Myocyte (in vitro differentiated cells): Measurements from ENCODE around the gene OR4D6. TPM values are rescaled to one million over a fixed set of nuclear protein-coding genes. Genes with fewer than 3 reads are reported as not detected.
"Not testable (repeated sequence)": the region's sequence is repeated elsewhere in the genome, so short reads cannot be mapped to it uniquely, and the experiment has no call there.

Source experiments
- DNase-seq: peaks from one replicate; pipeline ENCODE4 v3.0.0-alpha.2; 2012; ENCODE audit warnings: low read depth
- polyA plus RNA-seq: library from polyadenylated mRNA; unstranded; fragments of >200 nt; gene quantifications from one replicate; pipeline ENCODE4 v1.2.1, GENCODE V29; 2012; ENCODE audit warnings: missing spikeins
- total RNA-seq: library from RNA; depleted of rRNA; stranded (reverse); fragments of >200 nt; gene quantifications from 2 replicates; pipeline ENCODE4 v1.2.3, GENCODE V29; 2014

The OR4D6 gene
- not detected in 2 replicates for total RNA-seq
- not detected for polyA plus RNA-seq

DNA sequence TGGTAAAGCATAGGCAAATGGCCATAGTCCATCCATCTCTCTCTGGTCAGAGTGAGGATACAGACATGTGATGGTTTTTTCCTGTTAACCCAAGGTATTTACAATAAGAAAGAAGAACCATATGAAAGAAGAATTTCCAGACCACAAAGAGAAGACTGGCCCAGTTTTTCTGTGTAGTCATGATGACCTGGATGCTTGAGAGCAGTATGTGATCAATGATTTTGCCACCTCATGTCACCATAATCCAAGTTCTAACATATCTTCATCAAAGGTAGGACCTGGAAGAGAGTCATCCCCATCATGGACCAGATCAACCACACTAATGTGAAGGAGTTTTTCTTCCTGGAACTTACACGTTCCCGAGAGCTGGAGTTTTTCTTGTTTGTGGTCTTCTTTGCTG lies at the start of gene OR4D6:
Gene OR4D6, plus strand, starts transcription at position 301 of the 400 bp plus-strand sequence. Its CDS starts 0 bp downstream, at position 301.
- no peak for DNase-seq

DNA sequence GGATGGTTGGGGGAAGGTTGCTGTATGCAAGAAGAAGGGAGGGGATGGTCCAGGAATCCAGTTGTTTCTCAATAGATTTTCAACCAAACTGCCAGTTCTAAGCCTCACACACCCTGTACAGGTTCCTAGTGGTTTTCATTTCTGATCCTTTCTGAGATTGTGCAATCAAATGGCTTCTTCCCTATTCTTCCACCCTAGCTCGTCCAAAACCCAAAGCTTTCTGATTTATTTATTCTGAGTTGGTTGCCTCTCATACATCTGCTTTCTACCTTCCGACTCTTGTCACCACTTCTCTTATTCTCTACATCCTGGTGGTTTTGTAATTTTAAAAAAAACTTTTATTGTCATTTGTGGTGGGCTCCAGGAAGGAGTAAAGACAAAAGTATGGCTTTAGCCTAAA lies 43.1 kb upstream of the OR4D6 start:
- DNase-seq, result no peak

DNA sequence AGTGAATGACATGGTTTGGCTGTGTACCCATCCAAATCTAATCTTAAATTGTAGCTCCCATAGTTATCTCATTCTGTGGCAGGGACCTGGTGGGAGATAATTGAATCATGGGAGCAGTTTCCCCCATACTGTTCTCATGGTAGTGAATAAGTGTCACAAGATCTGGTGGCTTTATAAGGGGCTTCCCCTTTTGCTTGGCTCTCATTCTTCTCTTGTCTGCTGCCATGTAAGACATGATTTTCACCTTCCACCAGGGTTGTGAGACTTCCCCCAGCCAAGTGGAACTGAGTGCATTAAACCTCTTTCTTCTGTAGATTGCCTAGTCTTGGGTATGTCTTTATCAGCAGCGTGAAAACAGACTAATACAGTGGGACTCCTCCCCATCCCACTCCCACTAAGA lies 41.6 kb upstream of the OR4D6 start:
- DNase-seq, result no peak

DNA sequence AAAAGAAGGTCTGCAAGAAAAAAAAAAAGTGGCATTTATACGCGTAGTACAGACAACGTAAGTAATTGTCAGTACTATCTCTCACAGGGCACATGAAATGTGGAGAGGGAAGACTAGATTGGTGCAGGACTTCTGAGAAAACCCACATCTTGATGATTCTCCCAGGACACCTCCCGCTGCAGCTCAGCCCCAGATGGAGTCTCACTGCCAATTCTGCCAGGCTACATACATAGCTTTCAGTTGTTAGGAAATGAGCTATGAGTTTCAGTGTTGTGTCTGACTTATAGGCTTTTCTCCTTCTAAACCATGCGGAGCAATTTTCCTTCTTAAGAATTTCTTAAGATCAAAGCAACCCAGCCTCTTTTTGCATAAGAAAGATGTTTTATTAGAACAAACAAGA lies 40.1 kb upstream of the OR4D6 start:
- DNase-seq, result peak; percentile 4

DNA sequence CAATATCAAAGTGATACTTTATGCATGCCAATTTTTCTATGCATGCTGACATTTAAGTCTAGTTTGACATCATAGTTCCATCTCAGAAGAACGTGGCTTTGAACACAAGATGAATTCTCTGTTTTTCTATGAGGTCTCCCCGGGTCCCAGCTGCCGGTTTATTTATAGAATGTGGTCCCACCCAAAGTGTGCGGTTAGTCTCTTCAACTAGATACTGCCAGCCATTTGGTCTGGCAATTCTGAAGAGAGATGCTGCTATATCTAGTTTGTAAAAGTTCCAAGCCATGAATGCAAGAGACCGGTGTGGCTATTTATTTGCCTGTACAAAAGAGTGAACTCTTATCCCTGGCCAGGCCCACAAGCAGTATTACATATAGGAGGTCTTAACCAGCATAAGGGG lies 39.7 kb upstream of the OR4D6 start:
- peak; percentile 77 for DNase-seq

DNA sequence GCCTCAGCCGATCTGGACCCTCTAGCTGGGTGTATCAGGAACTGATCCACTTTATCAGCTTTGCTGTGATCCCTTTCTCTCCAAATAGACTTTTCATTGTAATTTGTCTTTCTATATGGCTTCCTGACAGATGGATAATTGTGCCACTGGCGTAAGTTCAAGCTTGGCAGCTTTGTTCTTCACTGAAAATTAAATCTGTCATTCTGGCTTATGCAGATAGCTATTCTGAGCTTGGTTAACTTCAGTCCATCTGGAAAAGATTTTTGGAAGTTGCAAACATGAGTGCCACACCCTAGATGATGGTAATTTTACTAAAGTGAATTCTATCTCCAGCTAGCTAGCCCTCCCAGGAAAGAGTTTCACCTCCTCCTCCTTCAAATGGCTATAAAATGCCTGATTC lies 38.6 kb upstream of the OR4D6 start:
- DNase-seq, result peak; percentile 5

DNA sequence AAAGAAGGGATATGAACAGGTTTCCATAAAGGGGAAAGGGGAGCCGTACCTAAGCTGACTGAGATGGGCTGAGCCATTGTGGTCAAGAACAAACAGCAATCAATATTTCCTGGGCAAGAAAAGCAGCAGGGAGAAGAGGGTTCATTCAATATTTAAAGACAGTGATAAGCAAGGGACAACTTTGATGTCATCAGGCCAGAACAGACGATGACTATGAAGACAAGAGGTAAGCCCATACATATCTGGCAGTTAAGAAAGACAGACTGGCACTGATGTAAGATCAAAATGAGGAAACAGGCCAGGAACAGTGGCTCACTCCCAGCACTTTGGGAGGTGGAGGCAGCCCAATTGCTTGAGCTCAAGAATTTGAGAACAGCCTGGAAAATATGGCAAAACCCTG lies 32.9 kb upstream of the OR4D6 start:
- no peak for DNase-seq

DNA sequence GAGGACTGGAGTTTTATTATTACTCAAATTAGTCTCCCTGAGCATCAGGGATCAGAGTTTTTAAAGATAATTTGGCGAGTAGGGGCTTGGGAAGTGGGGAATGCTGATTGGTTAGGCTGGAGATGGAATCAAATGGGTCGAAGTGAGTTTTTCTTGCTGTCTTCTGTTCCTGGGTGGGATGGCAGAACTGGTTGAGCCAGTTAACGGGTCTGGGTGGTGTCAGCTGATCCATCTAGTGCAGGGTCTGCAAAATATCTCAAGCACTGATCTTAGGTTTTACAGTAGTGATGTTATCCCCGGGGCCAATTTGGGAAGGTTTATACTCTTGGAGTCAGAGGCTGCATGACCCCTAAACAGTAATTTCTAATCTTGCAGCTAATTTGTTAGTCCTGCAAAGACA lies 31.6 kb upstream of the OR4D6 start:
- DNase-seq, result no peak

DNA sequence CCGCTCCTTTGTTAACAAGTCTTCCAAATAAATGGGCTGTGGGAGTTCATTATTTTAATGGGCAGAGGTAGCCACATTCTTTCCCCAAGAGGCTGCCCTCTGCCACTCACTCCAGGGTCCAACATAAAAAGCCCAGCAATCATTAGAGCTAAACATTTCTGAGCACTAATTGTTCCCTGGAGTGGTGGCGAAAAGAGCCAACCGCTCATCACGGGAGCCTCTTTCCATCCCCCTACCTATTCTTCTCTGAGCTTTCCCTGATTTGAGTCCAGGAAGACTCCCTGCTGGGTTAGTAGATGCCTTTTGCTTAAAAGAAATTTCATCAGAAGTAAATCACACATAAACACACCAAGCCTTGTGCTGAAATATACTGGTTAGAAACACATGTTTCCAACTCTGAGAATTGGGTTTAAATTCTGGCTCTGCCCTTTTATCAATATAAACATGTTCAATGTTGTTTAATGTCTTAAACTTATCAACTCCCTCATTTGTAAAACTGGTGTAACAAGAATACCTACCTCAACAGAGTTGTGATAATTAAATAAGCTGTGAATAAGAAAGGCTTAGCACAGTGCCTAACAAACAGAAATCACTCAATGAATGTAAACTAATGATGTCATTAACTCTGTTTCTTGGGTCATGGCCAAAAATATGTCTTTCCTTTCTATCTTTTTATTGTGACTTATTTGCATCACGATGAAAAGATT lies 30.2 kb upstream of the OR4D6 start, which contains the start of gene OR5A2:
Gene OR5A2, minus strand, starts transcription at position 53 of the 707 bp plus-strand sequence. CDS start 3,460 bp downstream, outside the sequence.
- no peak for DNase-seq

DNA sequence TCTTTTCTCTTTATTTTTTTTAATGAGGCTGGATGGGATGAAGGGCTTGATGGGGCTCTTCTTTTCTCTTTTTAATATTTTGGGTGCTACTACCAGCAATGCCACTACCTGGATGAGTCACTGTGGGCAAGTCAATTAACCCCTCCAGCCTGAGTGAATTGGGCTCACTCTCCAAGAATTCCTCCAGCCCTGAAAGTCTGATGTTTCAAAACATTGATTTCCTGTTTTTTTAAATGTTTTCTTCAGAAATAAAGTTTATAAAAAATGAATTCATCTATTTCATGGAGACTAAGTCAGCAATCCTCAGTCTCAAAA lies 29.7 kb upstream of the OR4D6 start:
- no peak for DNase-seq

DNA sequence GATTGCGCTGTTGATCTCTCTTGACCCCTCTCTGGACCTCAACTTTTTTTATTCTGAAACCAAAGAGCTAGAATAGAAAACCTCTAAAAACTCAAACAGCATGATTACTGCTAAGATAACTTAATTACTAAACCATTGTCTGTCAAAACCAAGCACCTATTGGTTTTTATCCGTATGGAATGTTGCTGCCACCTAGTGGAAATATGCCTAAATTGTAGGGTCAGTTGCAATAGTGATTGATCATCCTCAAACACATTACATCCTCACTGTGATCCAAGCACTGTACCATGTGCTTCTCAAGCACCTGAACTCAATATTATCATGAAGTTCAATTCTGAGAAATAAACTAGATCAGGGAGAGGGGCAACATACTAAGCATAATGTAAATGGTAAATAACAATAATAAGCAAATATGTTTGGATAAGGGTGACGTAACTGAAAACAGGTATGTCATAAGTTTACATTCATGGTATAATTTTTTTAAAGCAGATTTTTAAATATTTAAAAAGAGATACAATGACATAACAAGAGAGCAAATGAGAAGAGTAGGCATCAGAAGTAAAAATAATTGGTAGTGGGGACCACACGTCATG lies 26.7 kb upstream of the OR4D6 start:
- peak; percentile 52 for DNase-seq

DNA sequence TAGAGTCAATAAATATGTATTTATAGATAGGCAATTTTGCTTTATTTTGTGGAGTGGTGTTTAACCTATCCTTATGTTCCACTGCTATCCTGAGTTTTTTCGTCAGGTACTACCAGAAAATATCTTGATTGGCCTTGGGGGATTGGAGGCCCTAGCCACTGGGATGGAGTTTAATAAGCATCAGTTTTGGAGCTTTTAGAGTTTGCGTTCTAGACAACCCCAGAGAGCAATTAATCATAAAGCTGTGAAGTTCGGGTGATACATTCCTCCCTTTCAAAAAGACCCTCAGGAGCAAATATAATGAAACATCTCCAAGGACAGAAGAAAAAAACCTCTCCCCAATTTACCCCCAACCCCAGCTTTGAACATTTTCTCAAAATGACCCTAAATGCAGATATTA lies 20.6 kb upstream of the OR4D6 start, which contains the start of gene OR5A1:
Gene OR5A1, plus strand, starts transcription at position 301 of the 400 bp plus-strand sequence. CDS start 6,700 bp downstream, outside the sequence.
- no peak for DNase-seq

DNA sequence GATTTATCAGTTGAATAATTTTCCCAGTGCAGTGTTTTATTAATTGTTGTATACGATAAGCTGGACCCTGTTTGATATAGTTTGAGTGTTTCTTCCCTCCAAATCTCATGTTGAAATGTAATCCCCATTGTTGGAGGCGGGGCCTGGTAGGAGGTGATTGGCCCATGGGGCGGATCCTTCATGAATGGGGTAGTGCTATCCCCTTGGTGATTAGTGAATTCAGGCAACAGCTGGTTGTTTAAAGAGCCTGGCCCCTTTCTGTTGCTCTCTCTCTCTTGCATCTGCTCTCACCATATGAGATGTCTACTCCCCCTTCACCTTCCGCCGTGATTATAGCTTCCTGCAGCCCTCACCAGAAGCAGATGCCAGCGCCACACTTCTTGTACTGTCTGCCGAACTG lies 19.0 kb upstream of the OR4D6 start:
- DNase-seq, result no peak

DNA sequence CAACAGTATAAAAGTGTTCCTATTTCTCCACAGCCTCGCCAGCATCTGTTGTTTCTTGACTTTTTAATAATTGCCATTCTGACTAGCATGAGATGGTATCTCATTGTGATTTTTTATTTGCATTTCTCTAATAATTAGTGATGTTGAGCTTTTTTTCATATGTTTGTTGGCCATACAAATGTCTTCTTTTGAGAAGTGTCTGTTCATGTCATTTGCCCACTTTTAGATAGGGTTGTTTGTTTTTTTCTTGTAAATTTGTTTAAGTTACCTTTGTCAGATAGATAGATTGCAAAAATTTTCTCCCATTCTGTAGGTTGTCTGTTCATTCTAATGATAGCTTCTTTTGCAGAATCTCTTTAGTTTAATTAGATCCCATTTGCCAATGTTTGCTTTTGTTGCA lies 11.1 kb upstream of the OR4D6 start:
- not testable (repeated sequence) for DNase-seq

DNA sequence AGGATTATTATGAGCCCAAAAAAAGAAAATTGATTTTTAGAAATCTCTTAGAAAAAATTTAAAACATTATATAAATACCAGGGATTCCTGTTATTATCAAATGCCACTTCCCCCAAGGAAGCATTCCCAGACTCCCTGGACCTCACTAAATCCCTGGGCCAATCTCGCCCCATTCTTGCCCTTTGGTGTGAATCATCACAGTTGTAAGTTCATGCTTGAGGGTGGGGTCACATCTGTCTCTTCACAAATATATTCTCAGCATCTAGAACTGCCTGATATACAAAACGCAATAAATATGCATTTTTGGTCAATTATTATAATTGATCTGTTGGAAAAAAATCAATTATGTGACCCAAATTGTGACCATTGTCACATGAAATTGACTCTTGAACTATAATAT lies 8.3 kb upstream of the OR4D6 start:
- DNase-seq, result no peak

DNA sequence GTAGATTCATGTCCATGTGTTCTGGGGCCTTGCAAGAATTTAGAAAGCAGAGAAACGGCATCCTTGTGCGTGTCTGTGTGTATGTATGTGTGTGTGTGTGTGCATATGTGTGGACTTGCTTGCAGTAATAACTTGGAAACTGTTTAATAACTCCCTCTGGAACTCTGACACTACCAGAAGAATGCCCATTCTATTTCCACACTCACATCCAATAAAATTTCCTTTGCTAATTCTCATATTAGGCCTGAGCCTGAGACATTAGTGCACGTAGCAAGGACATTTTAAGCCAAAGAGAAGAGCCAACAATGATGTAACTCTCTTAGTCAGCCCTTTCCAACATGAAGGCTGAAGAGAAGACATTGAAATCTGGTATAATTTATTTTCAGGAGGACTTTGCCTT lies 3.2 kb downstream of the OR4D6 start:
- no peak for DNase-seq

DNA sequence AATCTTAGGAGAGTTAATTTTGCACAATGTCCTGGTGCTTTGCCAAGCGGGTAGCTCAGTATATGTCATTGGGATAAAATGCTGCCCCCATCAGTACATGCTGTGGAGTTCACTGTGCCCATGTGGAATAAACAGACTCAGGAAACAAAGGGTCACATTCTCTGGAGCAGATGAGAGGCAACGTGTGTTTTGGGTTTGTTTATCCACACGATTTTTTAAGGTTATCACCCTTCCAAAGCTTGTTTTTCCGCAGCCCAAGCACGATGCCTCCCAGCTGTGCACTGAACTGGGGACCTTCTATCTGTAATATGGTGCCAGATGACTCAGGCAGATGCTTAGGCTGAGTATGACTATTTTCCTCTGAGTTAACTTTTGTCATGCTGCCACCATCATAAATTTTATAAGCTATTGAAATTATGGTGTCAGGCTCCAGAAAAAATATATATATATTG lies 6.5 kb downstream of the OR4D6 start:
- DNase-seq, result peak; percentile 0

DNA sequence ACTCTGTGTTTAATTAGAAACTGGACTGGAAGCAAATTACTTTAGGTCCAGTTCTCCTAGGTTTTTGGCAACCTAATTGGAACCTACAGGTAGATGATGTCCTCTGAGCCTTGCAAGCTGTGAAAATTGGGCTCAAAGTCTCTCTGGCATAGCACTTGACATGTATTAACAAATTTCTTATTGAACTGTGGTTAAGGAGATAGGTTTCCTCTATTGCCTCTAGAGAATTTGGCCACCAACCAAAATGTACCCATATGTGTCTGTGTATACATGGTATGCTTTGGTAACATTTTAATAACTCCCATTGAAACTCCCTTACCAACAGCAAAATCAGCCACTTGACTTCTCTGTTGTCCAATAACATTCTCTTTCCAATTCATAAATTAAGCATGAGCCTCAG lies 16.3 kb downstream of the OR4D6 start, which contains the start of gene OR4D10:
Gene OR4D10, plus strand, starts transcription at position 301 of the 400 bp plus-strand sequence. CDS start 4,115 bp downstream, outside the sequence.
- DNase-seq, result no peak

DNA sequence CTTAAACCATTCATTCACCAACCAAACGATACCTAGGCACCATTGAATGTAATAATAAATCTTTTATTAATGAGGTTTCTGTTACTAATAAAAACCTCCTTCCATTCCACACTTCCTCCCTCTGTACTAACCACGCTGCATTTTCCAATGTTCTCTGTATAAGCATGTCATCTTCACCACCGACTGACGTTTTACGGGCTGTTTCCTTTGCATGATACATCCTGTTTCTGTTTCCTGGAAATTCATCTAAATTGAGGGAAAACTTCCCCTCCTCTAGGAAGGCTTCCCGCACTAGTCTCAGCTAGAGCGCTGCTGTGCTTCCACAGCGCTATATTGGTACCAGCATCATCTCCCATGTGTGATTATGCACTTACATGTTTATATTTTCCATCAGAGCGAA lies 18.4 kb downstream of the OR4D6 start:
- DNase-seq, result no peak

DNA sequence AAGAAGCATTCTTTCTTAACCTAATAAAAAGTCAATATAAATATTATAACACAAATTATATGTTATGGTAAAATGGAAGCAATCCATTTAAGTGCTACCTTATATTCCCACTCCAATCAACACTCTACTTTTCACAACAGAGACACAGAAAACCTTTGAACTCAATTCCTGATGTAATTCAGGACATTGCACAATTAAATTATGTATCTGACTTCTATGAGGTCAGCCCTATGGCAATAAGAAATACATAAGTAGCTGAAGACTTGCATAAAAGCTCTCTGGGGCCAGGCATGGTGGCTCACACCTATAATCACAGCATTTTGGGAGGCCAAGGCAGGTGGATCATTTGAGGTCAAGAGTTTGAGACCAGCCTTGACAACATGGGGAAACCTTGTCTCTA lies 23.1 kb downstream of the OR4D6 start:
- no peak for DNase-seq

DNA sequence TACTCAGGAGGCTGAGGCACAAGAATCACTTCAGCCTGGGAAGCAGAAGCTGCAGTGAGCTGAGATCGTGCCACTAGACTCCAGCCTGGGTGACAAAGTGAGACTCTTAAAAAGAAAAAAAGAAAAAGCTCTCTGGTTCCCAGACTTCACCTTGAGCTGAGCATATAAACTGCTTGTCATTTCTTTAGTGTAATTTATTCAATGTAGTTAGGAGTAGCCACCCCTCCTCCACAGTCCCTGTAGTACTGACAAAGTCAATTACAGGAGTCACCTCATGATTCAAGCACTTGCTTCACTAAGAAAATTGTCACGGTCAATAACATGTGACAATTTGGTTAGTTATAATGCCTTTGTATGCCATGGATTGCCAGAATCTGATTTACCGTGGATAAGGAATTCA lies 23.6 kb downstream of the OR4D6 start:
- DNase-seq, result no peak

DNA sequence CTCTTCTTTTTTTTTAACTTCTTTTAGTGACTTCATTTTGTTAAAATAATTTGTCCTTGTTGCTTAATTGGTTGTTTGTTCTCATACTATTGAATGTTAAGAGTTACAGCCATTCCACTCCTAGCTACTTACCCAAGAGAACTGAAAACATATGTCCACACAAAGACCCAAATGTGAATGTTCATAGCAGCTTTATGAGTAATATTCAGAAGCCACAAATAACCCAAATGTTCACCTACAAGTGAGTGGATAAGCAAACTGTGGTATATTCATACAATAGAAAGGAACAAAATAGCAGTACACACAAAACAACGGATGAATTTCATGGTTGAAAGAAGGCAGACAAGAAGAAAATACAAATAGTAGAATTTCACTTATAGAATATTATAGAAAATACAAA lies 45.2 kb downstream of the OR4D6 start:
- no peak for DNase-seq

DNA sequence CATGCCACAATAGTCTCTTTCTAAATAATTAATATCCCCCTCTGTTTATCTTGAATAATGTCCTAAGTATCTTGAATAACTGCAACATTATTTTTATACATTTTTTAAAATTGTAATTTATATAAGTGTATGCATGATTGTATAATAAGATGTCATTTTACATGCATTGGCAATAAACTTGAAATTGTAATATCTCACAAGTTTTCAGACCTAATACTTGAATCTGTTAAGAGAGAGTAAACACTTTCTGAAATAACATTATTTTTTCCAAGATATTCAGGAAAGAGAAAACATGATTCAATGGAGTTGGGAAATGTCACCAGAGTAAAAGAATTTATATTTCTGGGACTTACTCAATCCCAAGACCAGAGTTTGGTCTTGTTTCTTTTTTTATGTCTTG lies 46.5 kb downstream of the OR4D6 start, which contains the start of gene OR4D11:
Gene OR4D11, plus strand, starts transcription at position 301 of the 400 bp plus-strand sequence. Its CDS starts 0 bp downstream, at position 301.
- no peak for DNase-seq
